GM12891 (cell line): ENCODE results near the gene CCL21.

Experiments
- POLR2A ChIP-seq: IDR thresholded peaks from 2 replicates; pipeline ENCODE4 v1.6.1; 2011; ENCODE audit warnings: low read depth, low read length, control low read depth
- POLR2AphosphoS5 ChIP-seq: IDR thresholded peaks from 2 replicates; pipeline ENCODE4 v1.6.1; 2011; ENCODE audit warnings: low read depth, low read length, control low read depth
- TAF1 ChIP-seq: IDR thresholded peaks from 2 replicates; pipeline ENCODE4 v1.6.1; 2011; ENCODE audit warnings: low read depth, low read length, control low read depth

GRCh38 chr9:34686231-34686630 lies 23.7 kb downstream of the CCL21 start:
- TF ChIP-seq POLR2AphosphoS5 (no peak), POLR2A (no peak), TAF1 (no peak)
